Anterior cingulate cortex (tissue), 58 donors: ENCODE measurements around the gene RAD23A.
"Not testable (repeated sequence)": the region's sequence is repeated elsewhere in the genome, so short reads cannot be mapped to it uniquely, and the experiment has no call there.

ENCODE experiments used
- DNase-seq, 58 donors: peaks; one replicate each; lab custom pipeline; 2025; lab: John Stamatoyannopoulos, UW

Gene RAD23A

DNA sequence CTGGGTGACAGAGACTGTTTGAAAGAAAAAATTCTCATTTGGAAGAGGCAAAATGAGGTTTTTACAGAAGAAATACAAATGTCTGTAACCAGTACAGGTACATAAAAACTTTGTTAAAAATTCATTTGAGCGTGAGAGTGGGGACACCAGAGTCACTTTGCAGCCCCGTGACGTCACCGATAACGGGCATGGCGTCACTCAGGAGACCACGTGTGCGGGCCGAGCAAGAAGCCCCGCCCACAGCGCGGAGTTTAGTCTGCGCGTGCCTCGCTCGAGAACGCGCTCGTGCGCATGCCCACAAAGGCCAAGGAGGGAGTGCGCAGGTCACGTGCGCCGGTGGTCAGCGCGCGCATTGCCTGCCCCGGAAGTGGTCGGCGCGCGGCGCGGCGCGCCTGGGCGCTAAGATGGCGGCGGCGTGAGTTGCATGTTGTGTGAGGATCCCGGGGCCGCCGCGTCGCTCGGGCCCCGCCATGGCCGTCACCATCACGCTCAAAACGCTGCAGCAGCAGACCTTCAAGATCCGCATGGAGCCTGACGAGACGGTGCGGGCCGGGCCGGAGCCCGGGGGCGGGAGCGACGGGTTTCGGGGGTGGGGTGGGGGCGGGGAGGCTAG lies at the start of gene RAD23A:
Gene RAD23A (plus strand): TSS at position 384 of the 613 bp plus-strand sequence. CDS start 87 bp downstream, at position 471.
- peak; percentile 38 to 93 (median 87) for DNase-seq

DNA sequence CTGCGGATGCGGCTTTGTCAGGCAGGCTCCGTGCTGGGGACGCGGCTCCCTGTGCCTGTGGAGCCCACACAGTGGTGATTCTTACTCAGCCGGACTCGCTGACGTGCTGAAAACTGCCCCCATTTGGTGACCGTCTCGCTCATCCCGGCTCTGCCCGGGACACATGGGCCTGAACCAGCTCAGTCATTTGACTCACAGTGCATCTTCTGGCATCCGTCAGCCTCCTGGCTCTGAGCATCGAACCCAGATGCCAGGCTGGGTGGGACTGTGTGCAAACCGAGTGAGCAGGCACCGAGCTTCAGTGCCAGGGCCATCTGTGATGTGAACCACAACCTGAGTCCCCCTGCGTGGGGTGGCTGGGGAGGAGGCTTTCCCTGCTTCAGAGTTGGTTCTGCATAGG lies 49.2 kb upstream of the RAD23A start:
- DNase-seq: peak in 3 of 58 donors; percentile 11 to 46 (median 15)

DNA sequence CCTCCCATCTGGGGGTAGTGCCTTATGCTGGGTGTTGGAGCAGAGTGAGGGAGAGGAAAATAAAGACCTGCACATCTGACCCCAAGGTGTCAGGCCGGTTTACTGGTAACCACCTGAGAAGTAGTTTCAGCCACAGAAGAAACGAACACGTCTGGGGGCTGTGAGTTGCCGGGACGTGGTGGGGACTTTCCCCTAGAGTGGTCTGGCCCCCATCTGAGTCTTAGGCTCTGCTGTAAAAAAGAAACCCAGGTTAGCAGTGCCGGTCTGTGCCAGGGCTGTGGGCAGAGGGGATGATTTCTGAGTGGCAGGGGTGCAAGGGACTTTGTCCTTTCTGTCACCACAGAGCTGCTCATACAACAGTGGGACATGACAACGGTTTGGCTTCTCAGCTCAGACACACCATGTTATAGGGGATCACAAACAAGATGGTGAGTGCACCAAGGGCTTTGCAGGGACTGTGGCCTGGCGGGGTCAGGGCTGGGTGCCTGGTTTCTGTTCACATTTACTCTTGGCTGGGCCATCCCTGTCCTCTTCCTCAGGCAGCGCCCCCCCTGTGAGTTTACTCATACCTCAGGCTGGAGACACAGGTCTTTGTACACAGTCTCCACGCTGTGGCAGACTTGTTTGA lies 45.7 kb upstream of the RAD23A start:
- DNase-seq: no peak

DNA sequence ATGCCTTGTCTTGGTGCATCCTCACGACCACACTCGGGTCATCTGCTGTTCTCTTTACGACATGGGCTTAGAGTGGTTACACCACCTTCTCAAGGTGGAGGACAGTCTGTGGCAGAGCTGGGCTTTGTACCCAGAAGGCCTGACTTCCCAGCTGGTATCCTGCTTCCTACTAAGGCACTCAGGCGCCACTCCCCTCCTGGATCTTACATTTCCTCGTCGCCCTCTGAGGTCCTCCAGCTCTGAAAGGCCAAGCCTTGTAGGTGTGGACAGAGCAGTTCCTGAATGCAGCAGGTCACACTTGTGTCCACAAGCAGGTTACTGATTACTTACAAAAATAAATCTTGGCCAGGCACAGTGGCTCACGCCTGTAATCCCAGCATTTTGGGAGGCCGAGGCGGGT lies 38.5 kb upstream of the RAD23A start:
- no peak for DNase-seq

DNA sequence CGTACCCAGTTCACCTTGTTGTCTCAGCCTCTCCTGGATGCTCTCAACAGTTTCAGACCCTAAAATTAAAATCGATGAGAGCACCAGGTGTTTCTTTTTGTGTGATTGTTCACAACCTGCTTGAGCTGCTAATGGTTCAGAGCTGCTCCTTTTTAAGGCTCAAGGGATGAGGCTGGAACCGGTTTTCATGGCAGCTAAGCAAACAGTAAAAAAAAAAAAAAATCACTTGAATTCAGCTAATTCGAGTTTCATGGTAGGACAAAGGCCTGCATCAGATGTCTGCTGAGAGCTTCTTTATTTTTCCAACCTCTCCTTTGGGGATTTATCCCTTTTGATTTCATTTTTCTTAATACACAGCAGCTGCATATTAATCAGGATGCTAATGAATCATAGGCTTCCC lies 33.1 kb upstream of the RAD23A start:
- DNase-seq: peak in 1 of 58 donors; percentile 64

DNA sequence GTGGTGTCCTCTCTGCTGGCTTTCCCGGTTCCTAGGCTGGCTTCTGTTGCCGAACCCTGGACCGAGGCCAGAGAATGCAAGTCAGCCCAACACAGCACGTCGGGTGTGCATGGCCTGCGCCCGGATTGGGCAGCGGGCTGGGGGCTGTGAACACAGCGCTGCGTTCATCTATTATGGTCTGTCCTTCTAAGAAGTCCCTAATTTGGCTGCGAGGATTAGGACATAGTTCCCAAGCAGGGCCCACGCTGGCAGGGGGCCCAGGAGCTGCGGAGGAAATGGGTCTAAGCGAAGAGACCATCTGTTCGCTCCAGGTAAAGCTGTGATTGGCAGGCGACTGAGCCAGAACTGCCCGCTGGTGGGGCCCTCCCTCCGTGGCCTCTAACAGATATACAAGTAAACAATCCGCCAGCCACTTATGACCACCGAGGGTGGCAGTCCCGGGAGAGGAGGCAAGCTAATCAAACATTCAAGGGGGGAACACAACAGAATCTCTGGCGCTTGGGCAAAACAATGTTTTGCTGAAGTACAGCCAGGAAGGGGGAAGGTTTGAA lies 32.6 kb upstream of the RAD23A start:
- peak; percentile 12 to 94 (median 80) for DNase-seq

DNA sequence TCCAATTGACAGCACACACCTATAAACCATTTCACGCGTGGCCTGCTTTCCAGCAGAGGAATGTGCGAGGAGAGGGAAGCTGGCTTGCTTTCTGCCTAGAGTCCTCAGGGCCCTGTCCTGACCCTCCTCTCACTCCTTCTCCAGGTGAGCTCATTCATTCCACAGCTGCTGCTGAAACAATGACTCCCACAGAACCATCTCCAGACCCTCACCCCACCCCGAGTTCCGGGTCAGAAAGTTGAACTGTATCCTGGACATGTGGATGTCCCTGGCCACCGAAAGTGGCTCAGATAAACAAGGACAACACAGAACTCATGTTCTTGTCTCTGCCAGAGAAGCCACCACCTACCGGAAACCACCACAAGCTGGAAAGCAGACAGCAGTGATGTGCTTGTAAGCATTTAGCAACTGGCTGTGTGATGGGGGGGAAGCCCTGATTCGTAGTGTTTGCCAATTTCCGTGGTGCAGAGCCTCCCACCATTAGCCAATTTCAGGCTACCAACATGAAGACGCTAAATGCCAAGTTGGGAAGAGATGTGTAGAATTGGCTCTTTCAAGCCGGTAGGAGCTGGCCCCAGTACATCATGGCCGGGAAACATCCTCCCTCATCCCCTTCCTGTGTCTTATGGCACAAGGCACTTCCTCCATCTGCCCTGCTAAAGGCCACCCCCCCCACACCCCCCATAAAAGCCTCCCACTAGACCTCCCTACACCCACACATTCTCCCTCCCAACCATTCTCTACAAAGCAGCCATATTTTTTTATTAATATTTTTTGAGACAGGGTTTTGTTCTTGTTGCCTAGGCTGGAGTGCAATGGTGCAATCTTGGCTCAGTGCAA lies 31.6 kb upstream of the RAD23A start:
- peak in 21 of 58 donors; percentile 6 to 46 (median 23) for DNase-seq

DNA sequence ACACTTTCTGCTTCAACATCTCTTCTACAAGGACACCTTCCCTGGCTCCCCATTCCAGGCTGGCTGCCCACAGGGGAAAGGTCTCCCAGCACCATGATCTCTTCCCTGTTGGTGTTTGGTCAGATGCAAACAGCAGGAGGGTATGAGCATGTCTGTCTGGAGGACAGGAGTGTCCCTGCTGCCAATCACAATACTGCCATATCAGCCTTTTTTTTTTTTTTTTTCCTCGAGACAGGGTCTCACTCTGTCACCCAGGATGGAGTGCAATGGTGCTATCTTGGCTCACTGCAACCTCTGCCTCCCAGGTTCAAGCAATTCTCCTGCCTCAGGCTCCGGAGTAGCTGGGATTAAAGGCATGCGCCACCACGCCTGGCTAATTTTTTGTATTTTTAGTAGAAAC lies 29.8 kb upstream of the RAD23A start:
- DNase-seq: not testable (repeated sequence)

DNA sequence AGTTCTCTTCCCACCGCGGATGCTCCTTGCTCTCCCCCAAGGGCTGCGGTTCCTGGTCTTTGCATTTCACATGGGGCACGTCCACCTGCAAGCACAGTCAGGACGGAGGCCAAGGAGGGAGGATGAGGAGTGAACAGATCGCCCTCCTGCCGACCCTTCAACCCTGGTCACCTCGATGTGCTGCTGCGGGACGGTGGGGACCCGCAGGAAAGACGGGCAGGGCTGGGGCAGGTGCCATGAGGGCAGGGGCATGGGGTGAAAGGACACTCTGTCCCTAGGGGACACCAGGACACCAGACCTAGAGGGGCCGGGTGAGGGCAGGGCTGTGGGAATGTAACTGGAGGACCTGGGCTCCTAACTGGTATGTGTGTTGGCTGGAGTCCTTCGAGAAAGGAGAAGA lies 27.4 kb upstream of the RAD23A start:
- DNase-seq: no peak

DNA sequence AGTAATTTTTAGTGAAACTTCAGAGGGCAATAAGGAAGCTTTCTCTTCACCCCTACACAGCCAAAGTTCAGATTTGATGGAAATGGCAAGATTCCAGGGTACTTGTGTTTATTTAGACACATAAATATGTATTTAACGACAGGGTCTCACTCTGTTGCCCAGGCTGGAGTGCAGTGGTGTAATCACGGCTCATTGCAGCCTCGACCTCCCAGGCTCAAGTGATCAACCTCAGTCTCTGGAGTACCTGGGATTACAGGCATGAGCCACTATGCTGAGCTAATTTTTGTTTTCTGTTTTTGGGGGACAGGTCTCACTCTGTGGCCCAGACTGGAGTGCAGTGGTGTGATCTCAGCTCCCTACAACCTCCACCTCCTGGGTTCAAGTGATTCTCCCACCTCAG lies 24.6 kb upstream of the RAD23A start:
- DNase-seq: no peak

DNA sequence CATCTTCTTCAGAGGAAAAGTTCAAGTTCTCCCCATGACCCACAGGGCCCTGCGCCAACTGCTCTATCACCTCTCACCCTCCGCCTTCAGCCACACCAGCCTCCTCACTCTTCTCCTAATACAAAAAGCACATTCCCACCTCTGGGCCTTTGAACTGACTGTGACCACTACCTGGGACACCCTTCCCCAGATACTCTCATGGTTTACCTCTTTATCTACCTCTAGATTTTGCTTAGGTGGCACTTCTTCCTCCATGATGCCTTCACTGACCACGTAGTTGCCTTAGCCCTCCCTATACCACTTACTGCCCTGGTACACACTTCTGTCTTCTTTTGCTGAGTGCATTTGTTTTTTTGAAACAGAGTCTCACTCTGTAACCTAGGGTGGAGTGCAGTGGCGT lies 22.7 kb upstream of the RAD23A start:
- no peak for DNase-seq

DNA sequence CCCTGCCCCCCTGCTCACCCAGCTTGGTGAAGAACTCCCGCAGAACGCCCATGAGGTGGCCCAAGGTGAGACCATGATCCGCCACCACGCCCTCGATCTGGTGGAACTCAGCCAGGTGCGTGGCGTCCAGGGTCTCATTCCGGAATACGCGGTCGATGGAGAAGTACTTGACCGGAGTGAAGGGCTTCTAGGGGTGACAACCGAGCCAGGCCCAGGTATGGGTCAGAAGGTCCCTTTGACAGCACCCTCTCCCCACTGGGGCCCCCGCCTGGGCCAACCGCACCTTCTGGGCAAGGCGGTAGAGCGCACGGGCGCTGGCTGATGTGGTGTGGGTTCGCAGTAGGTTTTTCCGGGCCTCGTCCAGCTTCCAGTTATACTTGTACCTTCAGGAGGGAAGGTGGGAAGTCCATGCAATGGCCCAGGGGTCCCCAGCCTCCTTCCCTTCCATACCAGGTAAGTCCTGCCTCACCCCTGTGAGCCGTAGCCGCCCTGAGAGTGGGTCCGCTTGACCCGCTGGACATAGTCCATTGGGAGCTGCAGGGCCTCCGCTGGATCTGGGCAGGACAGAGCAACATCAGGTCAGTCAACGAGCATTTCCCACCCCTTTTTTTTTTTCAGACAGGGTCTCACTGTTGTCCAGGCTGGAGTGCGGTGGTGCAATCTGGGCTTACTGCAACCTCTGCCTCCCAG lies 20.9 kb upstream of the RAD23A start:
- no peak for DNase-seq

DNA sequence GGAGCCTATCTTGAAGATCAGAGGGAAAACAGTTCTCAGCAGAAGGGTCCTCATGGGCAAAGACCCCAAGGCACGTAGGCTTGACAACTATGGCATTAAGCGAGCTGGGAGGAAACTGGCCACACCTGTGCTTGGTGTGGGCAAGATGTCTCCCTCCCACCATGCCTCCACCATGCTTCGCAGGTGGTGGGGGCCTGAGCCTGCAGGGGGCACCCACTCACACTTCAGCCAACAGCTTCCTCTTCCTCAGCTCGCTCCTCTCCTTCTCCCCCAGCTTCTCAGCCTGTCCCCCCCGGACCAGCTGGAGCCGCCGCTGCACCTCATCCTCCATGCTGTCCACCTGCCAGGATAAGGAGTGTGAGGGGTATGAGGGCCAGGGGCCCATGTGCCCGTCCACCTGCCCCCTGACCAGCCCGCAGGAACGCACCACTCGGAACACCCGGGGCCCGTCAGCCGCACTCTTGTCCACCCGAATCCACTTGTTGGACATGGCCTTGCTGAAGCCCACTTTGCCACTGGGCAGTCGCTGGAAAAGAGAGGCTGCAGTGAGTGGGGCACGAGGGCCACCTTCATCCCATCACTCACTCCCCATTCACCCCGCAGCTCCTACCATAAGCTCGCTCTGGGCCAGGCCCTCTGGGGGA lies 15.5 kb upstream of the RAD23A start:
- no peak for DNase-seq

DNA sequence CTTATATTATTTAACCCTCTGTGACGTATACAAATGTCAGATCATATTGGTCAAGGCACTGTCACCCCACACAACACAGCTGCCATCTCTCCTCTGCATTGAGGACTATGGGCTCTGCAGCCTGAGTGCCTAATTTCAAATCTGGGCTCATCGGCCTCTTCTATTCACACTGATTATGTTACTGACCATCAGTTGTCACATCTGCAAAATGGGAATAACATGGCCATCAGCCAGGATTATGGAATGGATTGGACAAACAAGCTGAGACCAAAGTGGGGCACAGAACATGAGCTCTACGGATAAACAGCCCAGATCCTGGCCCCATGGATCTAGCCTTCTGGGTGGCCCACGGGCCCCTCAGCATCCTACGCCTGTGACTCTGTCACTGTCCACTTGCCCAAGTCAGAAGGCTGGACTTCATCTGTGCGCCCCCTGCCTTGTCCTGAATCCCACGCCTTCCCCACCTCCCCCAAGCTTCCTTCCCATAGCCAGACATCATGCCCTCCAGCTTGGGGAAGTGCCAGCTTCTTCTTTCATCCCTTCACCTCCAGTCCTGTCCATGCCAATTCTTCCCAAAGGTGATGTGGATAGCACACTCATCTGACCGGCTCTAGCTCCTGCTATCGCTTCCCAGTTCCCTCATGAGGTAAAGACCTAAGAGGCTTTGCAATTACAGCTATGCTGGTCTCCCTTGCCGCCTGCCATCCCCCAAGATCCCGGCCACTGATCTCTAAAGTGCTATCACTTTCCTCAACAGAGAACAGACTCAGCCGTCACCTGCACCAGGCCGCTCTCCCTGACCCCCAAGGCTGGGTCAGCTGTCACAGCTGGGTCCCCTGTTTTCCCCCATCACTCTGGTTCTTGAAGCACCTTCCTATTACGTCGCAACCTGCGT lies 13.0 kb upstream of the RAD23A start:
- DNase-seq: peak in 1 of 58 donors; percentile 8

DNA sequence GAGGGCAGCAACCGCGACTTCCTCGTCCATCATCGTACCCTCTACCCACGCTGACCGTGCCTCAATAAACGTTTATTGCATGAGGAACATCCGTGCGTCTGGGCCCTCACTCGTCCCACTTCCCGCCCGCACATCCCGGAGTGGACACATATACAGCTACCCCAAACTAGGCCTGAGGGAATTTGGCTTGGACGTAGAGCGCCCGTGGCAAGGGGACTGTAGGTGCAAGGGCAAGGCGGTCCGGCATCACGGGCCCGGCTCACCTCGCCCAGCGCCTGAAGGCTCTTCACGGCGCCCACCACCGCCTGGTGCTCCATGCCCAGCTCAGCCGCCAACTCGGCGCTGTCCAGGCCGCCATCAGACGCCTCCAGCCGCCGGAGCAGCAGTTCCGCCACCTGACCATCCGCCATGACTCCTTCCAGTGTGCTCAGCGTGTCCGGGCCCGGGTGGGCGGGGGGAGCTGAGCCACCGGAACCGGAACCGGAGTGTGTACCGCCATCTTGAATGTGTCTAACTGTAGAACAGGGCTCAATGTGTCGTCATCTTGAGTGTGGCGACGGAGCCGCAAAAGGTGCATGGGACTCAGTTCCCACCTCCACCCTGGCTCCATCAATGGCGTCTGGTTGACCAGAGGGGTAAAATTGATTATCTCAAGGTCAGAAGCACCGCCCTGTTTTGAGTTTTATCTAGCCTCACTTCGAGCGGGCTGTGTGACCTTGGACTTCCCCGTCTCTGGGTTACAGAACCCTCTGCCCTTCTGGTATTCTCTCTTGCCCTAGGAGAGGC lies 12.2 kb upstream of the RAD23A start, which contains the start of gene FARSA:
Gene FARSA (minus strand): TSS at position 425 of the 786 bp plus-strand sequence. CDS start 15 bp downstream, at position 410.
- DNase-seq: peak; percentile 65 to 97 (median 92)

DNA sequence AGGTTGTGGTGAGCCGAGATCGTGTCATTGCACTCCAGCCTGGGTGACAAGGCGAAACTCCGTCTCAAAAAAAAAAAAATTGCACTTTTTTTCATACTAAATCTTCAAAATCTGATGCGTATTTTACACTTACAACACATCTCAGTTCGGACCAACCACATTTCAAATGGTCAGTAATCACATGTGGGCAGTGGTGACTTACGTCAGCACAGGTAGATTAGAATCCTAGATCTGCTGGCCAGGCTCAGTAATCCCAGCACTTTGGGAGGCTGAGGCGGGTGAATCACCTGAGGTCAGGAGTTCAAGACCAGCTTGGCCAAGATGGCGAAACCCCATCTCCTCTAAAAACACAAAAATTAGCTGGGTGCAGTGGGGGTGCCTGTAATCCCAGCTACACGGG lies 10.6 kb upstream of the RAD23A start:
- DNase-seq: no peak

DNA sequence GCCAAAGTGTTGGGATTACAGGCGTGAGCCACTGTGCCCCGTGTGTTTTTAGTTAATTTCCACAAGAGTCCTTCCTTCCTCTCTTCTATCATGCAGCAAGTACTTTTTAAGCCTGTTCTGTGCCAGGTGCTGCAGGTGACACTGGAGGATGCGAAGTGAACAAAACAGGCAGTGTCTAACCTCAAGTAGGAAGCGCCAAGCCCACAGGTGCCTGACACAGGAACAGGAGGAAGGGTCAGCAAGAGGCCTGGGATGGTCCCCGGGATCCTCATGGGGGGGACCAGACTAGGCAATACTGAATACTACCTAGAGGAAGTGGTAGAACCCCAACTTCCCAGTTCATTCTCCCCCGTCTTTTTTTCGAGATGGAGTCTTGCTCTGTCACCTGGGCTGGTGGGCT lies 9.1 kb upstream of the RAD23A start:
- DNase-seq: no peak
